Skin epidermis (tissue), 12 donors: ENCODE results near the gene GATM.
"Not testable (repeated sequence)": the region's sequence is repeated elsewhere in the genome, so short reads cannot be mapped to it uniquely, and the experiment has no call there.

ENCODE experiments used
- H3K27ac ChIP-seq, 21 experiments: fragments of 200-600 bp; sonication (generic) in 11 of 21; one replicate each; pipeline ENCODE4 v1.5.0; 2020; ENCODE audit warnings: mild to moderate bottlenecking in 3 of 21, inconsistent platforms in 2 of 21, moderate library complexity in 2 of 21
- H3K4me3 ChIP-seq, 7 experiments: fragments of 200-600 bp; sonication (generic) in 2 of 7; one replicate each; pipeline ENCODE4 v1.5.0; 2020; ENCODE audit warnings: inconsistent platforms in 2 of 7, mild to moderate bottlenecking in 2 of 7, moderate library complexity in 1 of 7

GATM gene

DNA sequence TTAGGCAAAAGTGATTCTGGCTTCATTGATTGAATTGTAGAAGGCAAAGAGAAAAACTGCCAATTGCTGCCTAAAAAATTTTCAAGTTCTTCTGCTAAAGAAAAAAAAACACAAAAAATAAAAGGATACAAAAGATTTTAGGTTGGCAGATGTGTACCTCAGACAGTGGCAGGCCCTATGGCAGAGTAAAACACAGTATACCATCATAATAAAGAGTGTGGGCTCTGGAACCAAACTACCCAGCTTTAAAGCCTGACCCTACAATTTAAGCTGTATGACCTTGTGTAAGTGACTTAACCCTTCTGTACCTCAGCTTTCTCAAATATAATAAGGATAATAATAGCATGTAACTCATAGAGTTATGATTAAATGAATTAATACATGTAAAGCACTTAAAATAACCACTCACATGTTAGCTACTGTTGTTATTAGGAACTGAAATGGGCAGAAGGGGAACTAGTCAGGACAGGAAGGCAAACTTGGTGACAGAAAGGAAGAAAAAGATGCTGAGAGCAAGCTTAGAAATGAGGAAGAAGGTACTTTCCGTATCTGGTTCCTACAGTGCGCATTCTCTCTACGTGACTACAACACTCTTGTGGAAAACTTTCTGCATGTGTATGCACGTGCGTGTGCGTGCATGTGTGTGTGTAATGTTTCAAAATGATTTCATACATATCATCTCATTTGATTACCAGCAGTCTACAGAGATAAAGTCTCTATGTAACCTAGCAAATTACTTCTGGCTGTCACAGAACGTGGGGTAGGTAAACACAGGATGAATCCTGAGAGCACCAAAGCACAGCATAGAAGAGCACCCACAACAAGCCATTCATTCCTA is 13.6 kb upstream of the GATM start:
- peak overlapping the region in 8 of 21 experiments; percentile 3 to 62 (median 35) for H3K27ac ChIP-seq
- no peak overlapping the region for H3K4me3 ChIP-seq

DNA sequence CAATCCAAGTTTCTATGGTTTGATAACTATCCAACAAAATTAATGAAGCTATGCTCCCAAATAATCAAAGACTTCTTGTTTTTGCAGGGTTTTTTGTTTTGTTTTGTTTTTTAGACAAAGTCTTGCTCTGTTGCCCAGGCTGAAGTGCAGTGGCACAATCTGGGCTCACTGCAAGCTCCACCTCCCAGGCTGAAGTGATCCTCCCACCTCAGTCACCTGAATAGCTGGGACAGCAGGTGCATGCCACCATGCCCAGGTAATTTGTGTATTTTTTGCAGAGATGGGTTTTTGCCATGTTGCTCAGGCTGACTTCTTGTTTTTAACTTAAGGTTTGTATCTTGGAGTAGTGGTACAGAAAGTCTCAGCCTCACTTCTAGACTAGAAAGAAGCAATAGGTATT is 11.0 kb upstream of the GATM start:
- H3K4me3 ChIP-seq, result no peak overlapping the region
- no peak overlapping the region for H3K27ac ChIP-seq

DNA sequence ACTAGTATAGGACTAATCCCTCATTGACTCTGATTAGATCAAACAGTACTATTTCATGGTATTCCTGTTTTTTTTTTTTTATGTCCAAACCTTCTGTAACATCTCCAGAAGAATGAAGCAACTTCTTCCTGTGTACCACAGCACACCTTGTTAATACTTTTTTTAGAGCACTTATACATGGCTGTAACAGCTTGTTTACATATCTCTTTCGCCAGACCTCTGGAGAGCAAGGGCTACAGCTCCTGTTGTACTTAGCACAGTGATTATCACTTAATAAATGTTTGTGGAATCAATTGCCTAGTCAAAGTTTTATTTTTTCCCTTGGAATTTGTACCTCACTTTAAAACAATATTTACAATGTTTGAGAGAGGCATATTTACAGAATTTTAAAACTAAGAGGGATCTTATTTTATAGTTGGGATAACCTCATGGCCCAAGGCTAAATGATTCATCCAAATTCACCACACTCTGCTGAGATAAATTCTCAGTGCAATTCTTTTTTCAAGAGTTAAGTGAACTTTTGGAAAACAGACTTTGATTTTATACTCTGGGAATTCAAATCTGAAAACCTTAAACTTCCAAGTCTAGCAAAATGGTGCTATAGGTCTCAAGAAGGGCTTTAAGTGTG is 9.2 kb upstream of the GATM start:
- peak overlapping the region in 6 of 21 experiments; percentile 6 to 69 (median 58) for H3K27ac ChIP-seq
- H3K4me3 ChIP-seq, result no peak overlapping the region

DNA sequence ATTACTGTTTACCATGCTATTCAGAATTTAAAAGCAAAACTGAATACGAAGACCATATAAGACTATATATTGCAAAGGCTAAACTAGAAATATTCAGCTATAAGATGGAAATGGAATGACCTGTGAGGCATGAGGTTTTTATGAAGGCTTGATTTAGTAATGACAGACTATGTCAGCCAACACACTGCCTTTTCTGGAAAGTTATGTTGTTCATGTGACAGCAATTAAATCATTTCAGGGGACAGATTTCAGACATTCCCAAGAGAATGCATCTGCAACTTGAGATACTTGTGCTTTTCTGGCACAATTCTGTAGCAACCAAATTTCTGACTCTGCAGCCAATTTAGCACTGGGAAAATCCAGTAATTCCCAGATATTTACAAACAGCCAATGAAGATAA is 8.6 kb upstream of the GATM start:
- peak overlapping the region in 1 of 7 experiments; percentile 3 for H3K4me3 ChIP-seq
- peak overlapping the region in 12 of 21 experiments; percentile 3 to 69 (median 44) for H3K27ac ChIP-seq

DNA sequence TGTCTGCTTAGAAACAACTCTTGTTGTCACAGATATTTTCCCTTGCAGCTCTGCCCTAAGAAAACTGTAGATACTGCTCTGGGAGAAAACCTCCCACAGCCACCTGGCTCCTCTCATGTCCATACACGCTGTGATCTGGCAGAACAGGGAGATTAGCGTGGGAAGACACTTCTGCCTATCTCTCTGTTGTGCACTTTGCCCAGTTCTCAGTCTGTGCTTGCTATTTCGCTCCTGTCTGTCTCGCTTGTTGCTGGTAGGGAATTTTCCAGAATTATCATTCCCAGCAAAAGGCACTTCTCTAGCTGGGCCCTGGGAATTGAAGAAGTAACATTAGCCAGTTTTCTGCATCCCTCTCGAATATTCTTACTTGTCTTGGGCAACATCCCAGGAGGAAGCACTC is 8.1 kb upstream of the GATM start:
- Histone ChIP-seq H3K27ac (peak overlapping the region in 13 of 21 experiments; percentile 0 to 69 (median 41)), H3K4me3 (peak overlapping the region in 1 of 7 experiments; percentile 3)

DNA sequence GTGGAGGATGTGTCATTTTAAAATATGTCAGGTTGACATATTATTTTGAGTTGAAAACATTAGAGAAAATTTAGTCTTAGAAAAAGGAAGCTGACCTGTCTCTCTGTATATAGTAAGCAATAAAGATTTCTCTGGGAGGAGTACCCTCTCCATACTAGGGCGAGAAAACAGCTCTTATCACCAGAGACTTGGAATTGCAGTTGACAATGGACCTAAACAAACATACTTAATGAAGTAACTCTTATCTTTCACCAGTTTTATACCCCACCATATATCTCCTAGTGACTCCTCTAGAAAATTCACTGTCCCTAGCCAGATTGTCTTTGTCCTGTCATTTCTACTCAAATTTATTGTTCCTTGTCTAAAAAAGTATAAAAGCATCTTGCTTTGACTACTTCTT is 7.2 kb upstream of the GATM start:
- no peak overlapping the region for H3K4me3 ChIP-seq
- peak overlapping the region in 6 of 21 experiments; percentile 23 to 69 (median 55) for H3K27ac ChIP-seq

DNA sequence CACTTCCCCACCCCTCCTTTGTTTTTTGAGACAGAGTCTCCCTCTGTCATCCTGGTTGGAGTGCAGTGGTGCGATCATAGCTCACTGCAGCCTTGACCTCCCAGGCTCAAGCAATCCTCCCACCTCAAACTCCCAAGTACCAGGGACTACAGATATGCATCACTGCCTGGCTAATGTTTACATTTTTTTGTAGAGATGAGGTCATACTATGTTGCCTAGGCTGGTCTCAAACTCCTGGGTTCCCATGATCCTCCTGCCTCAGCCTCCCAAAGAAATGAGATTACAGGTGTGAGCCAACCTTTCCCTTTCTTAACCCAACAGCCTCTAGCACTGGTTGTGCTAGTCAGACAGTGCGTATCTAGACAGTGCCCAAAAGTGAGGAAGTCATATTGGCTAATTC is 6.4 kb upstream of the GATM start:
- H3K4me3 ChIP-seq, result no peak overlapping the region

DNA sequence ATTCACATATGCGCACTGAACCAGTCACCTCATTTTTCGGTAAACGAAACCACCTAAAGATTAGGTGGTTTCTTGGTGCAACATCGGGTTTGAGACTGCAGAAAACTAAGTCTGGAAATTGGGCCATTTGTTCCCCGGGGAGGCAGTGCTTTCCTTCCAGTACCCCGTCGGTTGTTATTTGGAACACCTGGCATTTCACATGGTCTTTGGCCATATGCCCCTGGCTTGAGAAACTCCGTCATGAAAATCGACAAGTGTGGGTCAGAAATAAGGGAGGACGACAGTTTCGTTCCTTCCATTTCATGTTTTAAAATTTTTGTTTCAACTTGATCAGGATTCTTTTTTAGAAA is 544 bp upstream of the GATM start:
- Histone ChIP-seq H3K4me3 (peak overlapping the region; percentile 30 to 61 (median 46)), H3K27ac (peak overlapping the region in 9 of 21 experiments; percentile 68 to 87 (median 79))

More for the DNA sequence above, 6.4 kb upstream of the GATM start:
- peak overlapping the region in 2 of 21 experiments; percentile 10 to 69 for H3K27ac ChIP-seq

DNA sequence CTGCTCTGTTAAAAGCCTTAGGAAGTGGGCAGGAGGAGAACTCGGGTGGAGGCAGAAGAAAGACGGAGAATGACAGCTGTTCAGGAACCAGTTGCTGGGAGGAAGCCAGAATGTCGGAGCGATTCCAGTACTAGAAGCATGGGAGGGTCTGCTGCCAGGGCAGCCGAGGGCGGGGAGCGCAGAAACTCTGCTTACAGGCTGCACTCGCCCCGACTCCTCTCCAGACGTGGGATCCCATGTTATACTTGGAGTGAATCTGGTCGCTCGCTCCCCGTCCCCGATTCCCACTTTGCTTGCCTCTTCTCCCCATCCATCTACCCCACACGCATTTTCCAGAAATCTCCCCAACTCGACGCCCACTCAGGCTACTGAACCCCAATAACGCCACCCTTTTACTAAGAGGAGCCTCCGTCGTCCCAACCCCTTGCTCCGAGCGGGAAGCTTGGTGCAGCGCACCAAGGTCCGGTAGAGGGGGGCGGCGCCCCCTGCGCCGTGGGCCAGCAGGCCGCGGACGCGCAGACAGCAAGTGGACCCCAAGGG is 665 bp downstream of the GATM start:
- peak overlapping the region in 19 of 21 experiments; percentile 3 to 87 (median 75) for H3K27ac ChIP-seq
- peak overlapping the region; percentile 30 to 61 (median 46) for H3K4me3 ChIP-seq

DNA sequence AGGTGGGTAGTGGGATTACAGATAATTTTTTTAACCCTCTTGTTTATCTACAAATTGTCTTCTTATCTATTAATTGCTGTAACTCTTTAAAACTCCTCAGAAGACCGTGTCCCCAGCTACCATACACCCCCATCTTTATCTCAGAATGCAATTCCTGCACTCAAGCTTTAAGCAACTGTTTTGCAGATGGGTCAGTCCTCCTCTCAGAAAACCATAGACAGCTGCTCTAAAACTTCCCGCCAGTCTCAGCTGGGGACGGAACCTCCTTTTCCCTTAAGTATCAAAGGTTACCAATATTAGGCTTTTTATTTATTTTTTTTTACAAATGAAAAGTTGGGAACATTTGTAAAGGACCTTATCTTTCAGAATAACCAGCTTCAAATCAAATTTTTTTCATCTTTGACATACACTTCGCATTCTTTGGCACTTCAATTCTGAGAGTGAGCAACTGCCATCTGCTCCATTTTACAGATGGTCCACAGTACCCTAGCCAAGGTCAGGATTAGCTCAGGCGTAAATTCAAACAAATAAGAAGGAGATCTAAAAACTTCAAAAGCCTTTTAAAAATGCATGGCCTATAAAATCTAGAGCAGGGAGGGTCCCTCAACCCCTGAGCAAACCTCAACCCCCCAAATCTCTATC is 1.3 kb downstream of the GATM start:
- Histone ChIP-seq H3K27ac (peak overlapping the region in 8 of 21 experiments; percentile 39 to 87 (median 78)), H3K4me3 (peak overlapping the region in 6 of 7 experiments; percentile 30 to 61 (median 46))

DNA sequence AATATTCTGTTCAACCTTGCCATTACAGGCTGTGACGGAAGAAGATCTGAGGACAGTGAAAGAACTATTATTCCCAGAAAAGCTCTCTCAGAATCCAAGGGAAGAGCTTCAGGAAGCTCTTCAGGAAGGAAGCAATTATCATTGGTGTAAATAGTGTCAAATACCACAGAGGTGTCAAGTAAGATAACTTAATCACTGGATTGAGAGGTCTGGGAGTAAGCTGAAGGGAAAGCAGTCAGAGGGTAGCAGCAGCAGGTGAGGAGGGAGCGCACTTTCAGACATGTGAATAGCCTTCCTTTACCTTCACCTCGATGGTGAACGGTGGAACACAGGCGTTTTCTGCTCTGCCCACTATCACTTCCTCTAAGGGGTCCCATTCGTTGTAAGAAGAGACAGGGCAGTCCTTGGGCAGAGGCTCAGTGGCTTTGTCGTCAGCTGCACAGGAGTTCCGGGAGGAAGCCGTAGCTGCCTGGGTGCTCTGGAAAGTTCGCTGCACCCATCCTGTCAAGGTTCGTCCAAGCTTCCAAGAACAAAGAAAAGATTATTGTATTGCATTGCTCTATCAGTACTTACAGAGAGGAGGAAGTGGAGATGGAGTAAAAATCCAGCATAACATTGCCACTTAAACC is 1.9 kb downstream of the GATM start:
- no peak overlapping the region for H3K4me3 ChIP-seq
- H3K27ac ChIP-seq, result peak overlapping the region in 1 of 21 experiments; percentile 8

DNA sequence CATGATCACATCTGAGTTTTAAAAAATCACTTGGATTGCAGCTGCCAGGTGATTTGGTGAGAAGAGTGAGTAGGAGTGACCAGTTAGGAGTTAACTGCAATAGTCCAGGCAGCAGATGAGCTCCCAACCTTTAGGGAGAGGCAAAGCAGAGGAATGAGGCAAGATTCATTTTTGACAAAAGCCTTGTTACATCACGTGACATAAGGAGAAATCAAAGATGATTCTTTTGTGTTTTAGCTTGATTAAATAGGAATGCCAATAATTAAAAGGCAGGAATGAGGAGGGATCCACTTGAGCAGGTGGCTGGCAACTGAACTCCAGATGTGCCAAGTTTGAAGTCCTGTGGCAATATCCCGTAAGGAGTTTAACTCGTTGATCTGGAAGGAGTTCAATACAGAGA is 2.5 kb downstream of the GATM start:
- Histone ChIP-seq H3K4me3 (no peak overlapping the region), H3K27ac (no peak overlapping the region)

DNA sequence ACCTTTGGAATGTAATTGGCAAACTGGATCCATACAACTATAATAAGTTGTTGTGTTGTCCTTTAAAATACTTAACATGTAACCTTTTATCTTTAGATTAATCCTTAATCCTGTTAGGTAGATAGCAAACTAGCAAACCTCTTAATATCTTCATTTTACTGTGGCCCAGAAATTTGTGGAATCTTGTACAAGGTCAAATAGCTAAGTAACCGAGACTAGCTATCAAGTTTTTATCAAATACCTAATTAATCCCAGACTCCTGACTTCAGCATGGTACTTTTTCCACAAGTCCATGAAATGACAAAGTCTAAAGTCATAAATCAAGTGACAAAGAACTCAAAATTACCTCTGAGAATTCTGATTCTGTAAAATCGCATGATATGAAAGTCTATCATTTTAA is 4.4 kb downstream of the GATM start:
- Histone ChIP-seq H3K4me3 (no peak overlapping the region), H3K27ac (no peak overlapping the region)

DNA sequence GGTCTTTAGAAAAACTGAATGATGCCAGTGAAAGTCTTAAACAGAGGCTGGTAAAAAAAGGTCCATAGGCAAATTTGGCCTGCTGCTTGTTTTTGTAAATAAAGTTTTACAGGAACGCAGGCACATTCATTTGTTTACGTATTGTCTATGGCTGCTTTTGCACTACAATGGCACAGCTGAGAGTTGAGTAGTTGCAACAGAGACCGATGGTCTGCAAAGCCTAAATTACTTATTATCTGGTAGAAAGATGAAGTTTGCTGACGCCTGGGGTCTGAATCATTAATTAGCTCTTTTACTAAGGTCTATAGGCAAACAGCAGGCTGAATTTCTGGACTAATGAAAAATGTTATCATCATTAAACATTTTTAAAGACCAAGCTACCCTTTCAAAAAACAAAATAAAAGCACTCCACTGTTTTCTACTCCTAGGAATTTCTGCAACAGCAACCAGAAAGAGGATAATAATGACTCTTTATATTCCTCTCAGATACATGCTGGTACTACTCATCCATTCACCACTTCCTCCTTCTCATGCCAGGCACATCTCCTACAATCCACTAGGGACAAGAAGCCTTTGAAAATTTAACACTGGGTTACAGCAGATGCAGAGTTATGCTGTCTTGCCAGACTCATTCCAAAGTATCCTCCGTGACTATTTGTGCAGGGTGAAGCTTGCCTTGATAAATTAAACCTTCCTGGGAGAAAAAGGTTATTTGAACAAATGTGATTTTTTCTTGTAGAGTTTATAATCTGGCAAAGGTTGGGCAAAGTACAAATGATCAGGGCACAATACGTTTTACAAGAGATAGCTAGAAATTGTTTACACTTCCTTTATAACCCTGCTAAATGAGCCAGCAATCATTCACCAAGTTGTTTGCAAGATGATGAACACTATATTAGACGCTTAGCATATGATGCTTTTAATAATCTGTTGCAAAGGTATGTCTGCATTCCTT is 6.0 kb downstream of the GATM start:
- Histone ChIP-seq H3K27ac (no peak overlapping the region), H3K4me3 (no peak overlapping the region)

DNA sequence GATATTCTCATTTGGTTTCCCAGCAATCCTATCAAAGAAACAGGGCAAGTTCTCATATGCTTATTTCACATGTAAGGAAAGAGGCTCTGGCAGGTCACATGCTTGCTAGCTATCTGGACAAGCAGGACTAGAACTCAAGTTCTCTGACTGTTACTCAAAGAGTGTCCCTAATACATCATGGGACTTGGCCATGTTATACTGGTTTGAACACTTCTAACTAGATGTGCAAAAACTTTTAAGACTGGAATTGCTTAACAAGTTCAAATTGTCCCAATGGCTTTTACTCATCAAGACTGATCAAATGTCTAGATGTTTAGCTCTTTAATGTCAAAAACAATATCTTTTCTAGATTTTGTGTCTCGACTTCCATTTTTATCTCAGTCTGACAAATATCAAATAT is 6.8 kb downstream of the GATM start:
- Histone ChIP-seq H3K4me3 (no peak overlapping the region), H3K27ac (no peak overlapping the region)

DNA sequence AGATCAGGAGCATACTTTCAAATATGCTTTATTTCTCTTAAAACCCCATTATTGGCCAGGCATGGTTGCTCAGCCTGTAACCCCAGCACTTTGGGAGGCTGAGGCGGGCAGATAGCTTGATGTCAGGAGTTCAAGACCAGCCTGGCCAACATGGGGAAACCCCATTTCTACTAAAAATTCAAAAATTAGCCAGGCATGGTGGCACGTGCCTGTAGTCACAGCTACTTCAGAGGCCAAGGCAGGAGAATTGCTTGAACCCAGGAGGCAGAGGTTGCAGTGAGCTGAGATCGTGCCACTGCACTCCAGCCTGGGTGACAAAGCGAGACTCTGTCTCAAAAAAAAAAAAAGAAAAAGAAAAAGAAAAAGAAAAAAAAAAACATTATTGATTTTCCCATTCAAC is 8.3 kb downstream of the GATM start:
- H3K4me3 ChIP-seq, H3K27ac ChIP-seq: not testable (repeated sequence)

DNA sequence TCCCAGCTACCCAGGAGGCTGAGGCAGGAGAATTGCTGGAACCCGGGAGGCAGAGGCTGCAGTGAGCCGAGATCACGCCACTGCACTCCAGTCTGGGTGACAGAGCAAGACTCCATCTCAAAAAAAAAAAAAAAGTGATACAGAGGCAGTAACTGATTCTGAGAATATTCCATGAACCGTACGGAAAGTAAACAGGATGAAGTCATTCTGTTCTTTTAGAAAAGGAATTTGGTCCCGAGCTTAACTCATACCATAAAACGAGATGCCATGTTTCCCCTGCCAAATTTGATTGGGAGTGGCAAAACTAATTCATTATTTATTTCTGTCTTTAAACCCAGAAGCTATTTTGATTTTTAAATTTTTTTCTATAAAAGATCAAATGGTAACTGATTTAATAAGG is 11.1 kb downstream of the GATM start:
- H3K27ac ChIP-seq, H3K4me3 ChIP-seq: not testable (repeated sequence)

DNA sequence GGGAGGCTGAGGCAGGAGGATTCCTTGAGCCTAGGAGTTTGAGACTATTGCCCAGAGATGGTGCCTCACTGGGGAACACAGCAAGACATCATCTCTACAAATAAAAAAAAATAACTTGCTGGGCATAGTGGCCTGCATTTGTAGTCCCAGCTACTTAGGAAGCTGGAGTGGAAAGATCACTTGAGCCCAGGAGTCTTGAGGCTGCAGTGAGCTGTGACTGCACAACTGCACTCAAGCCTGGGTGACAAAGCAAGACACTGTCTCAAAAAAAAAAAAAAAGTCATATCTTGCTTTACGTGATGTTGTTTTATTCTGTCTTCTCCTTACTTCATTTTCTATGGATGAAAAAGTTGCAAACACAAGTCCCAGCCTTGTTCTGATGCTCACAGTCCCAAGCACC is 14.1 kb downstream of the GATM start:
- Histone ChIP-seq H3K27ac (no peak overlapping the region), H3K4me3 (no peak overlapping the region)

DNA sequence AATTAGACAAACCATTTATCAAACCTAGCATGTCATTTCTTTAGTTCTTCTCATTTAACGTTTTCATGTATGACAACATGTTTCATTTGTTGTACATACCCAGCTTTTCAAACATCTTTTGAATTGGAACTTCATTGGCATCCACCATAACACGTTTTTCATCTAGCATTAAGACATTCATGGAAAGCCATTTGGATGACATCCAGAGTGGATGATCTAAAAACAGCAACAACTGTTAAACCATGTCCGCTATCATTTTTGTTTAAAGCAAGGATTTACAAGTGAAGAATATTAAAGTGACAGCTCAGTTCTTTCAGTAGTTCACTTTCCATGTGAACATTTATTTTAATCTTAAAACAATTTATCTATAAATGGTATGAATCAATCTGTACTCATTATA is 14.5 kb downstream of the GATM start:
- no peak overlapping the region for H3K4me3 ChIP-seq
- no peak overlapping the region for H3K27ac ChIP-seq
